Ramos (cell line): ENCODE results near the gene CCDC57.

ENCODE experiments used
- in situ Hi-C: fragments of 300-500 bp; cut with MboI; formaldehyde crosslinking; loops from one replicate; pipeline ENCODE4 v1.14.3; 2022; ENCODE audit warnings: low sequenced_read_pairs; ENCODE audit not compliant: unreplicated experiment

CCDC57 gene

DNA sequence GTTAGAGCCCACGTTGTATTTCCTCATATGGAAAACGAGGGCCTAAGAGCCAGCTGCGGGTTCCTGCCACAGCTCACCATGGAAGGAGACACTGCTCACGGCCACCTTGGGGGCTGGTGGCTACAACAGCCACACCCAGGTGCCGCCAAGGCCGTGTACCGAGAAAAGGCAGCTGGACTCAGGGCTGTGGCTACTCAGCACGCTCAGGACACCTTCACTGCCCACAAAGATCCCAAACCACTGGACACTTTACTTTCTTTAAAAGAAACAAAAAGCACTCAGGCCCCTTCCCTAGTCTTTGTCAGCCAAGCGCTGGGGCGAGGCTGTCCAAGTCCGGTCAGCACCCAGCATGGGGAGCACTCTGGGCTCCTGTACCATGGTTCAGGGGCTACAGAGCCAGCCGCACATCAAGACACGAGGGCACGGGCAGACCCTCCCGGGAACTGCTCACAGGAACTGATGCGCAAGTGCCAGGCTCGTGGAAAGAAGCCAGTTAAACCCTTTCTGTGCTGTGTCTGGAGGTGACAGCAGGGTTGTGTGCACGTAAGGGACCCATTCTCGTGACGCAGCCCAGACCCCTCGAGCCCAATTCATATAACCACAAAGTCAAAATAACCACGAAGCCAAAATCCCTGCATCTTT, 34.7 kb upstream of the CCDC57 start:
- in situ Hi-C loops: no loop called here

- in situ Hi-C loops: no loop called here
These were observed 33.9 kb upstream of the CCDC57 start for GRCh38 chr17:82246365-82247181.

GRCh38 chr17:82246040-82246364, 33.4 kb upstream of the CCDC57 start:
- in situ Hi-C loops: no loop called here

- in situ Hi-C loops: no loop called here
These were observed 32.7 kb upstream of the CCDC57 start for GRCh38 chr17:82245134-82246039.

GRCh38 chr17:82244413-82245133, 31.9 kb upstream of the CCDC57 start:
- in situ Hi-C loops: no loop called here

DNA sequence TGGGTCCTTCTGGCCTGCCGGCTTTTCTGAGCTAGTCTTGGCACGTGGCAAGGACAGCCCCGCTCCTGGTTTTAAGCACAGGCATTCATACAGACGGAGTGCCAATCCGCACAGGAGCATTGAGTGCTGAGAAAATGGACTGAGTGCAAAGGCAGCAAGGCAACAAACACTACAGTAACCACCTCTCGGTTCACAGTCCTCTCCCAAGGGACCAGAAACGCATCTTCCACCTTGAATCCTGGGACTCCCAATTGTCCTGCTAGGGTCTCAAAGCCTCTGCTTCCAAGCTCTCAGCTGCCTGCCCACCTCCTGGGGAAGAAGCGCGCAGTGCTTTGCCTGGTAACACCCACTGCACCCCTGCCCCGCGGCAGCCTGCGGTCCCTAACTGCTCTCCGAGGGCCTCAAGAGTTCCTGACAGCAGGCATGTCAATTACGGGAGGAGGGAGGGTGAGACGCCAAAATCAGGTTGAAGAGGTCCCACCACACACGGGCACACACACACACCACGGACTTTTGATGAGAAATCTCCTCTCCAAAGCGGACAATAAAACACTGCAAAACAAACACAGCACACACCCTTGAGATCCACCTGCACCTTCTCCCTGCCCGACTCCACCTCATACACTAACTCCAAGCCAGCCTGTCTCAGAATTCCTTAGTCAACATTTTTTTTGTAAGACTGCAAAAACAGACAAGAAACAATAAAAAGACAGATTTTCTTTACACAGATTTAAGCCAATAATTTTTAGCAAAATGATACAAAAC, 31.2 kb upstream of the CCDC57 start:
- in situ Hi-C loops: no loop called here

DNA sequence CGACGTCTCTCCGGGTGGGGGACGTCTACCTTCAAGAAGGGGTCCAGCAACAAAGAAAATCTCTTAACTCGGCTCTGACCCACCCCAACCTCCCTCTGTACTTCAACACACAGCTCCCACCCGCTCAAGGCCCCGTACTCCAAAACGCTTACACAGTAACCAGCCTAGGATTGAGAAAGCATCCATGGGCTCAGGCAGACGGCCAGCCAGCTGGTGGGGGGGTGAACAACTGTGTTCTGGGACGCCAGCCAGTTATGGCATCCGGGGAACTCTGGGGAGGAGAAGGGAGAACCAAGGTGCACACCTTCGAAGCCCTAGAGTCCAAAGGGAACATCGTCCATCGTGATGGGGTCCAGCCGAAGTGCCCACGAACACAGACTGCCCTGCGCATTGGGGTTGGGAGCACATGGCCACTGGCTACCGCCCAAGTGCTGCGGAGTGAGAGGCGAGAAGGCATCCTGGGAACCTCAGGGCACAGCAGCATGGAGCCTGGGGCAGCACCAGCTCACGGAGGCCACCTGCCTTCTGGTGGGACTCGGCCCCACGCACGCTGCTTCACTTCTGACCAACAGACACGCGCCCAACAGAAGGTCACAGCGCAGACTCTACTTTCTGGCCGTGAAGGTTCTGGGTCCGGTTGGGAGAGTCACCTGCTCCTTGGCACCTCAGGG, 30.5 kb upstream of the CCDC57 start:
- in situ Hi-C loops: no loop called here

GRCh38 chr17:82242698-82242976, 30.0 kb upstream of the CCDC57 start:
- in situ Hi-C loops: no loop called here

GRCh38 chr17:82241926-82242697, 29.5 kb upstream of the CCDC57 start:
- in situ Hi-C loops: no loop called here

DNA sequence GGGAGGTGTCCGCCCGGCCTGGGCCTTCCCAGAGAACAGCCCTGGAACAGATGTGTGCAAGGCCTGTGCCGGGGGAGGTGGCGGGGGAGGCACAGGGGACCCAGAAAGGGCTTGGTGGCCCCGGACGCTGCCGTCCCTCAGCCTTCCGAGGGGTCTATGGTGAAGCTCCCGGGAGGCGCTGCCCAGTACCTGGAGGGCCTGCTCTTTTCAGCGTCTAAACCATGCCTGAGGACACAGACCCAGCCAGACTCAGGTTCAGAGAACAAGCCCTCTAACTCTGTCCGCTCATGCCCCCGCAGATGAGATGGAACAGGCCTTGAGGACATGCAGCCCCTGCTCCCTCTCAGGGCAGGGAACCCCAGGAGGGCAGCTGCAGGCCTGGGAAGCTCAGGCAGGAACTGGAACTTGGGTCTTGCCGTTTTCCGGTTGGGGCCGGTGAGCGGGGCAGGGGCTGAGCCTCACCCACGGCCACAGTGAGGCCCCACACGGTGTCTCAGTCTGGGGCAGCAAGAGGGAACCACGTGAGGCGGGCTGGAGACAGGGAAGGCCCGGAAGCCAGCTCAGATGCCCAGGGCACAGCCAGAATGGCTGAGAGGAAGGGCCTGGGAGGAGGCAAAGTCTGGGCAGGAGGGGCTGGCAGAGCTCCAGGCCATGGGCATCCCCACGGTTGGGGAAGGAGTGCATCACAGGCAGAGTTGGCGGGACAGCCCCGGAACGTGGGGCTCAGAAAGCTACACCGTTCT, 28.7 kb upstream of the CCDC57 start:
- in situ Hi-C loops: no loop called here

- in situ Hi-C loops: no loop called here
These were observed 28.0 kb upstream of the CCDC57 start for GRCh38 chr17:82240506-82241182.

GRCh38 chr17:82239926-82240505, 27.4 kb upstream of the CCDC57 start:
- in situ Hi-C loops: no loop called here

- in situ Hi-C loops: no loop called here
These were observed 26.8 kb upstream of the CCDC57 start for GRCh38 chr17:82239401-82239925.

- in situ Hi-C loops: no loop called here
These were observed 26.0 kb upstream of the CCDC57 start for GRCh38 chr17:82238472-82239201.

DNA sequence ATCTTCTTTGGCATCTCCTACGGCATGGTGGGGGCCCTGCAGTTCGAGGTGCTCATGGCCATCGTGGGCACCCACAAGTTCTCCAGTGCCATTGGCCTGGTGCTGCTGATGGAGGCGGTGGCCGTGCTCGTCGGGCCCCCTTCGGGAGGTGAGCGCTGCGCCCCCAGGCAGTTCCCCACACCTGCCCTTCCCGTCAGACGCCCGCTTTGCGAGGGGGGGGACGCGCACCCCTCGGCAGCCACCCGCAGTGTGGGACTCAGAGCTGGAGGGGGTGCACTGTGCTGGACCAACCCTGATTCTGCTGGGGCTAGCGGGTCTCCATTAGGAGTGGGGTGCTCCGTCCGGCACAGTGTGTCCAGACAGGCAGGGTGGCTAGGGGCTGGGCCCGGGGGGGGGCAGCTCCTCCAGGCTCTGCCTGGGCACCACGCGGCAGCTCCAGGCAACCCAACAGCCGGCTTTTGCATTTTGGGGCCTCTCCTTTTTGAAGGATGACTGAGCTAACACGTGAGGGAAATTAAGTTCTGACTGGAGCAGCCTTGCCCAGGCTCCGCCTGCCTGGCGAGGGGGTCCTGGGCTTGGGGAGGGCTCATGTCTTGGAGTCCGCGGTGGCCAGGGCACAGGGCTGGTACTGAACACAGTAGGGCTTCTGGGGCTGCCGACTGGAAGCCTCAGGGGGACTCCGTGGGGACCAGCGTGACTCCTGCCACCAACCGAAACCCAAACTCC, 25.3 kb upstream of the CCDC57 start:
- in situ Hi-C loops: no loop called here
